ENCODE data around the gene USH1C.

Gene USH1C

GRCh38 chr11:17544181-17544622, at the start of gene USH1C:
USH1C (minus strand) TSS chr11:17544416; CDS start chr11:17544307, 109 bp downstream.
- DNase-seq (ENCODE audit: low spot score) = peak; percentile 61

- no peak for DNase-seq (ENCODE audit: low spot score)
Observed at GRCh38 chr11:17593466-17594245, 49.4 kb upstream of the USH1C start.

DNA sequence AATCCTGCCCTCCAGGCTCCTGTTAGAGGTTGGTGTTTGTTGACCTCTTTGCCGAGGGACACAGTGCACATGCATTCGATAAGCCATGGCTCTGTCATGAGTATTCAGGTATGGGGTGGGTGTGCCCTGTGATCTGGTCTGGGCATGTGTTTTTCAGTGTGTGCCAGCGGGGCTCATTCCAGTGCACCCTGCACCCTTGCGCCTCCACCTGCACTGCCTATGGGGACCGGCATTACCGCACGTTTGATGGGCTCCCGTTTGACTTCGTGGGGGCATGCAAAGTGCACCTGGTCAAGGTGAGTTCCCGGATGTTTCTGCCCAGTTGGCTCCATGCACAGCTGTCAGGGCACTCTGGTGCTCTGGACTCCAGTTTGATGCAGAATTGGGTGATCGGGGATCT, 47.1 kb upstream of the USH1C start:
- no peak for DNase-seq (ENCODE audit: low spot score)

GRCh38 chr11:17590463-17590862, 46.2 kb upstream of the USH1C start:
- no peak for DNase-seq (ENCODE audit: low spot score)

DNA sequence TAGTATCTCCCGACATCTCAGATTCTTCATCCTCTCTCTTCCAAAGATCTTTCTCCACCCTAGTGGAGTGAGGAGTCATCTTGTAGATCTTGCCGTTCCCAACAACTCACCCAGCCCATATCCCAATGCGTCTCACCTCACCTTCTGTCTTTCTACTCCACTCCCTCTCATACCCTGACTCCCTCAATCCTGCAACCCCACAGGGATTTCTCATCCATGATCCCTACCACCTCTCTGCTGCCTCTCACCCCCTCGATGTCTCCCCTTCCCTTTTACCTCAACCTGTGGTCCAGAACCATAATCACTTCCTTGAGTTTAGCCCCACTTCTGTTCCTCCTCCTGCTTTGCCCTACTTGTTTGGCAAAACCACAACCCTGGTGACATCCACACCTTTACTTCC, 44.5 kb upstream of the USH1C start:
- DNase-seq (ENCODE audit: low spot score) = no peak

DNA sequence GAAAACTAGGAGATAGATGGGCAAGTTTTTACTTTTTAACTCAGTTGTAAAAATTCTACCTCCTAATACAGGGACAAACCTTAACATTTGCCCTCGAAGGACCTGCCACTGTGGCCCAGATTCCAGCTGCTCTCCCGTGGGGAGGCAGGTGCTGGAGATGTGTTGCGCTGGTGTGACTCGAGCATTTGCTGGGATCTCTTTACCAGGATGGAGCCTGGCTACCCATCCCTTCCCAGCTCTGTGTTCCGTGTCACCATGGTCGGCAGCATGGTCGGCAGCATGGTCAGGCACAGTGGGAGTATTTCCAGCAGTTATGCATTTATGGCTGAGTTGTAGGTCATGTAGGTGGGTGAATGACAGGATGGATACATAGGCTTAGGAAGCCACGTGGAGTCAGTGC, 44.0 kb upstream of the USH1C start:
- no peak for DNase-seq (ENCODE audit: low spot score)

DNA sequence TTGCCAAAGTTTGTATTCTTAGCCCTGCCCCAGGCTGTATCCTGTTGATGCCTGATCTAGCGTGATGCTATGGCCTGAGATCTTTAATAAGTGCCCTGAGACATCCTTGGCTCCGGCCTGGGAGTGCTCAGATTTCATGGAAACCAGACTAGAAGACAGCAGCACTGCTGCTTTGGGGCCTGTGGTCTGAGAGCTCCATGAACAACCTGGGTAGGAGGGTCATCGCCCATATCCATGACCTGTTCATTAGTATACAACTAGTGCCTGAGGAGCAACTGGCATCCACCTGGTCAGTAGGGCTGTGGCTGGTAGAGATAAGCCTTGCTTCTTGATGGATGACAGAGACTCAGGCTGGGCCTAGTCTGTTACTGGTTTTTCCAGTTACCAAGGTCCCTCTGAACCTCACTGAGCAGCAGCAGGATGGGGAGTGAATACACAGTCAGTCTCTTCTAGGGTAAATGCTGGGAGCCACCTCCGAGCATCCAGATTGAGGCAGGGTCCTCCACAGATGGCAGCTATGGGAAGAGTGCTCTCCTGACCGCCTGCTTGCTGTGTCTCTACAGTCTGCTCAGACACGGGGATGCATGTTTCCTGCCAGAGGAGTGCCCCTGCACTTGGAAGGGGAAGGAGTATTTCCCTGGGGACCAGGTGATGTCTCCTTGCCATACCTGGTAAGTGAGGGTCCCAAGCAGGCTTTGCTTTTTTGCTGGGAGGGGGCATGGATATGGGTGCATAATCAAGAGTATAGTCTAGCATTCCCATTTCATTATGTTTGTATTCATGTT, 41.9 kb upstream of the USH1C start:
- DNase-seq (ENCODE audit: low spot score) = no peak

DNA sequence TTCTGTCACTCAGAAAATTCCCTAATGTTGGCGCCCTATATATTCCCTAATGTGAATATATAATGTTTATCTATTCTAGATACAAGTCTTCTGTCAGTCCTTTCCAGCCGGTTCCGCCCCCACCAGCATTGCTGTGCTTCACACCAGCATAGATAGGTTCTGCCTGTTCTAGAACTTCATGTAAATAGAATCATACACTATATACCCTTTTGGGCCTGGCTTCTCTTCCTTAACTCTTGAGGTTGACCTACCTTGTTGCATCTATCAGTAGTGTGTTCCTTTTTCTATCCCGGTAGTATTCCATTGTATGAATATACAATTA, 37.5 kb upstream of the USH1C start:
- no peak for DNase-seq (ENCODE audit: low spot score)

DNA sequence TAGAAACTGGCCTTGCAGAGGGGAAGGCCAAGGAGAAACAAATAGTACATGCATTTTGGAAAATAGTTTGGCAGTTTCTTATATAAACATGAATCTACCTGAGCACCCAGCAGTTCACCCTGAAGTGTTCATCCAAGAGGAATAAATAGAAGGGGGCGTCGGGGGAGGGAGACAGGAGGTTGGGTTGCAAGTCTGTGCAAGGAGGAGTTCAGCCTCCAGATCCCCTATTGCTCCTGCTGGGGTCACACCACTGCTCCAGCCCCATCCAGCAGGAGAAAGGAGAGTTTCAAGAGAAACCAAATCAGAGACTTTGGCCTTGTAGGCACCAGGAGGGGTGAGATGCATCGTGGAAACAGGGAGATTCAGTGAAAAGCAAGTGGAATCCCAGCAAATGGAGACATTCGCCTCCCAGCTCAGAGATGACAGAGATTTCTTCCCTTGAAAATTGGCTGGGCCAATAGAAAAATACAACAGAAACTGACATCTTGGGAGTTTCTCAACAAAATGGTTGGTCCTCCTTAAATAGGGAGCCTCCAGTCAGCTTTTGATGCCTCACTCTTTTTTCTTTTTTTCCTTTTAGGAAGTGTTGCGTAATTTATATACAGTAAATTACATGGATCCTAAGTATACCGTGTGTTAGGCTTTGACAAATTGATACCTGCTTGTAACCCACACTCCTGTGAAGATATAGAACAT, 37.0 kb upstream of the USH1C start:
- no peak for DNase-seq (ENCODE audit: low spot score)

GRCh38 chr11:17580271-17580670, 36.1 kb upstream of the USH1C start:
- DNase-seq (ENCODE audit: low spot score) = no peak

DNA sequence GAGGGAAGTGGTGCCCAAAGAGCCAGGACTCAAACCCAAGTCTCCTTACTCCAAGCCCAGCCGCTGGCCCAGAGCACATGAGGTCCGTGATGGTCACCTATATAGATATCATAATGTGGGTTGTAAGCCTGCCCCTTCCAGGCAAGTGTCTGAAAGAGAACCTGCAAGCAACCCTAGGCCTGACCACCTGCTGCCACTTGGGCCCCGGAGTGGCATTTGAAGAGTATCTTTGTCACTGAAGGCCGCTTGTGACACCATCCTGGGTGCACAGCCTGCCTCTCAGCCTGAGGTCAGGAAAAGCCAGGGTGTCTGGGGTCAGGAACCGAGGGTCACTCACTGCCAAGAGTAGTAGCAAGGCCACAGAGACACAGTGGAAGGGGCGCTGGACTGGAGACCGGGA, 35.2 kb upstream of the USH1C start:
- DNase-seq (ENCODE audit: low spot score) = no peak

DNA sequence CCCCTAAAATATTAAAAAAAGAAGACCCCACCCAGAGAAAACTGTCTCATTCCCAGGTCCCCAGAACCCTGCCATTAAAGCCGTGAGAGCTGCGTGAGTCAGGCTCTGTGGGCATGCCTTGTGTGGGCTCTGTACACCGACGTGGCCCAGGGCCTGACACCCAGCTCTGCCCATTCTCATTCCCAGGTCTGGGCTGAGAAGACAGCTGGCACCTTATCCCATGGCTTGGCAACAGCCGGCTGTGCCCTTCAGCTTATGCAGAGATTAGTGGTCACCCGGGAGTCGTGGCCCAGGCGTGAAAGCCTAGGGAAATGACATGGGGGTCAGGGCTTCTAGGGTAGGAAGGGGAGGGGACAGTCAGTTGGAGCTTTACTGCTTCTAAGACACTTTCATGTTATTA, 34.7 kb upstream of the USH1C start:
- DNase-seq (ENCODE audit: low spot score) = no peak

GRCh38 chr11:17578296-17578695, 34.1 kb upstream of the USH1C start:
- no peak for DNase-seq (ENCODE audit: low spot score)

- DNase-seq (ENCODE audit: low spot score) = no peak
Observed at GRCh38 chr11:17575431-17576425, 31.5 kb upstream of the USH1C start.

DNA sequence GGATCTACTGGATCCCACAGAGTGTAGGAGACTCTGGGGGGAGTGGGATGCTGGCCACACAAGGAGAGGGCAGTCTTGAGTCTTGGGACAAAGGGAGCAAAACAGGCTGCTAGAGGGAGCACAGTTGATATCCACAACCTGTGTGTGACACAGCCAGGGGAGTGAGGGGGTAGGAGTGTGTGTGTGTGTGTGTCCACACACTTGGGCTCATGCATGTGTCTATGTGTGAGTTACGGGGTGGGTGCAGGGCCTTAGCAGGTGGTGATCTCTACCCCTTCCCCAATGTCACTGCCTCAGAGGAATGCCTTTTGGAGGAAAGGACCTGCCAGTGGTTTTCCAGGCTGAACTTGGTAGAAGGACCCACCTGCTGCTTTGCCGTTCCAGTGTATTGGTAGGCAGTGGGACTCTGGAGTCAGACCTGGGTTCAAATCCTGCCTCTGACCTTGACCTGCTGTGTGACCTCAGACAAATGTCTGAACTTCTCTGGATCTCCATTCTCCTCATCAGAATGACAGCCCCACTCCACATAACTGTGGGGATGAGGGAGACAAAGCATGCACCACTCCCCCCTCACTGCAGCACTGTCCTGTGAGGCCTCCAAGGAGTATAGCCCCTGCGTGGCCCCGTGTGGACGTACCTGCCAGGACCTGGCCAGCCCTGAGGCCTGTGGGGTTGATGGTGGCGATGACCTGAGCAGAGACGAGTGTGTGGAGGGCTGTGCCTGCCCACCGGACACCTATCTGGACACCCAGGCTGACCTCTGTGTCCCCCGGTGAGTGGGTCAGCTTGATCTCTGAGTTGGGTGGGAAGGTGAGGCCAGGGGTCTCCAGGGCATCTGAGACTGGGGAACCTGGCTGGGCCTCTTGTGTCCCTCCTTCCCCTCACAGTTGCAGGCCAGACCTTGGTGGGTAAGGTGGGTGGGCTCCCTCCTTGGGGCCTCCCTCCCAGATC, 30.2 kb upstream of the USH1C start:
- no peak for DNase-seq (ENCODE audit: low spot score)

- DNase-seq (ENCODE audit: low spot score) = no peak
Observed at GRCh38 chr11:17573526-17573925, 29.3 kb upstream of the USH1C start.

- DNase-seq (ENCODE audit: low spot score) = no peak
Observed at GRCh38 chr11:17572791-17573460, 28.7 kb upstream of the USH1C start.

DNA sequence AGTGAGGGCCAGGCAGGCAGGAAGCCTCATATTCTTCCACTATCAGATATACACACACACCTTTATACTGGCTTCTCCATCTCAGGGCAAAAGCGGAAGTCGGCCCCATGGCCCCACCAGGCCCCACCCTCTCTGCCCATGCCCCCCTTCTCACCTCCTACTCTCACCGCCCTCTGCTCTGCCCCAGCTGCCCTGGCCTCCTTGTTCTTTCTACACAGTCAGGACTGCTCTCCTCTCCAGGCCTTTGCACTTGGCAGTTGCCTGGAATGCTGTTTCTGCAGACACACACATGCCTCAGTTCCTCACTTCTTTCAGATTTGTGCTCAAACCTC, 28.1 kb upstream of the USH1C start:
- no peak for DNase-seq (ENCODE audit: low spot score)

DNA sequence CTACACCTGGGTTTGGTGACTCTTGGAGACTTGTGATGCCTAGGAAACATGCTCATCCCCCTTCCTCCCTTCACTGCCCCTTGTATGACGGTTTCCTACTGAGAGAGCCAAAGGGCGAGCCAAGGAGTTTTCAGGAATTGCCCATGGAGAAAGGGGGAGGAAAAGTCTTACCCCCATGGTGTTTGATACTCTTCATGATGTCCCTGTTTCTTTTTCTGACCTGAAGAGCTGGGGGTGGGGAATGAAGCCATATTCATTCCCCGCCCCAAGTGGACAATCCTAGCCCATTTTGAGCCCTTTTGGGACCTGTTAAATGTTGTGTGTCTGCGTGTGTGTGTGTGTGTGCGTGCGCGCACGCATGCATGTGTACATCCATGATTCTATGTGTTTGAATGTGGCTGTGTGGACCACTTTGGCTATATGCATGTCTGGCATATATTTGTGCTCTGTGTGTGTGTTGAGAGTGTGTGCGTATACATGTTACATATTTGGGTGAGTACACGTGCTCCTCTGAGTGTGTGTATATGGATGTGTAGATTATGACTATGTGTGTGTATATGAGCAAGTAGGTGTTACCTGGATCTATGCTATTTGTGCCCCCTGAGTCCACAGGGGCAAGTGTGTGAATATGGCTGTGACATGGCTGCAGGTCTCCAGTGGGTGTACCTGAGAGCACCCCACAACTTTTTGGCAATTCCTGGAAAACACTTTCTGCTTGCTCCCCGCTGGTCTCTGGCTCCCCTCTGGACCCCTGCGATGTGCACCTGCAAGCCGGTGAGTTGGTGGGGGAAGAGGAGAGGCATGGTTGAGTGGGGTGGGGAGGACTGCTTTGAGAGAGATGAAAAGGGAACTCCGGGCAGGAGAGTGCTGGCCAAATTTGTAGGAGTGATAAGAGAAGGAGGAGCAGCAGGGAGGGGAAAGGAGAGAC, 27.5 kb upstream of the USH1C start:
- DNase-seq (ENCODE audit: low spot score) = no peak
